GM23338 (cell line): ENCODE data around the gene OASL.

Source experiments
- EZH2 ChIP-seq: fragments of 200-600 bp; sonication (generic); IDR thresholded peaks from one replicate; pipeline ENCODE4 v1.8.0; 2017; ENCODE audit warnings: antibody characterized with exemption, mild to moderate bottlenecking, low read depth; ENCODE audit not compliant: unreplicated experiment
- POLR2AphosphoS5 ChIP-seq: IDR thresholded peaks from 2 replicates; pipeline ENCODE4 v1.6.1; 2016; ENCODE audit warnings: antibody characterized with exemption, low read depth
- TF ChIP-seq, protein P1 (sequence below), 2 experiments: fragments of 200-600 bp in 1 of 2; sonication (generic) in 1 of 2; conservative IDR thresholded peaks; 2 replicates each; pipeline versions ENCODE4 v1.5.1 to v1.6.1; 2016 to 2017; ENCODE audit warnings: antibody characterized with exemption in 2 of 2, low read depth in 2 of 2, mild to moderate bottlenecking in 2 of 2, moderate library complexity in 1 of 2

- TF ChIP-seq POLR2AphosphoS5: no peak
- TF ChIP-seq, protein P1, sequence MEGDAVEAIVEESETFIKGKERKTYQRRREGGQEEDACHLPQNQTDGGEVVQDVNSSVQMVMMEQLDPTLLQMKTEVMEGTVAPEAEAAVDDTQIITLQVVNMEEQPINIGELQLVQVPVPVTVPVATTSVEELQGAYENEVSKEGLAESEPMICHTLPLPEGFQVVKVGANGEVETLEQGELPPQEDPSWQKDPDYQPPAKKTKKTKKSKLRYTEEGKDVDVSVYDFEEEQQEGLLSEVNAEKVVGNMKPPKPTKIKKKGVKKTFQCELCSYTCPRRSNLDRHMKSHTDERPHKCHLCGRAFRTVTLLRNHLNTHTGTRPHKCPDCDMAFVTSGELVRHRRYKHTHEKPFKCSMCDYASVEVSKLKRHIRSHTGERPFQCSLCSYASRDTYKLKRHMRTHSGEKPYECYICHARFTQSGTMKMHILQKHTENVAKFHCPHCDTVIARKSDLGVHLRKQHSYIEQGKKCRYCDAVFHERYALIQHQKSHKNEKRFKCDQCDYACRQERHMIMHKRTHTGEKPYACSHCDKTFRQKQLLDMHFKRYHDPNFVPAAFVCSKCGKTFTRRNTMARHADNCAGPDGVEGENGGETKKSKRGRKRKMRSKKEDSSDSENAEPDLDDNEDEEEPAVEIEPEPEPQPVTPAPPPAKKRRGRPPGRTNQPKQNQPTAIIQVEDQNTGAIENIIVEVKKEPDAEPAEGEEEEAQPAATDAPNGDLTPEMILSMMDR (conservative IDR thresholded peaks at IDR 0.05; ENCODE audit: low read depth in 2 of 2): no peak
- no peak for TF ChIP-seq EZH2
These were observed 68.7 kb downstream of the OASL start for GRCh38 chr12:120970310-120970709.
